Choroid plexus epithelial cell (primary cell): ENCODE data around the gene PIR.

Experiments used
- DNase-seq: peaks from one replicate; pipeline ENCODE4 v3.0.0-alpha.2; 2010; ENCODE audit warnings: low read depth
- H3K4me3 ChIP-seq: 2 replicates; pipeline ENCODE4 v1.5.1; 2011; ENCODE audit warnings: low read depth, mild to moderate bottlenecking, control low read depth, low read length, moderate library complexity
- CTCF ChIP-seq: conservative IDR thresholded peaks from 2 replicates; pipeline ENCODE4 v1.5.1; 2011; ENCODE audit warnings: low read depth, mild to moderate bottlenecking, control low read depth, inconsistent platforms, low read length, moderate library complexity

PIR gene

DNA sequence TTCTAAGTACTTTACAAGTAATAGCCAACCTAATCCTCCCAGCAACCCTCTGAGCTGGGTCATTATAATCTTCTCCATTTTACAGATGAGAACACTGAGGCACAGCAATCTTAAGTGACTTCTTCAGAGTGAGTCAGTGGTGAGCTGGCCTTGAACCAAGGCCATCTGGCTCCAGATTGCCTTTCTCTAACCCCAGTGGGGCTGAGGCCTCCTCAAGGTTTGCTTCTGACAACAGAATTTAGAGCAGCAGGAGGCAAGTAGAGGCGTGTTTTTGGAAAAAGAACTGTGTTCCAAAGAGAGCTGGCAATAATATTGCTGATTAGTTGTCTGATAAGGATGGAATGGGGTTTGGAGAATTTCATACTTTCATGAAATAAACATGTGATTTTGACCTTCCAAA, 41.2 kb downstream of the PIR start:
- DNase-seq, result peak; percentile 37
- H3K4me3 ChIP-seq, result no peak overlapping the region
- no peak for TF ChIP-seq CTCF

DNA sequence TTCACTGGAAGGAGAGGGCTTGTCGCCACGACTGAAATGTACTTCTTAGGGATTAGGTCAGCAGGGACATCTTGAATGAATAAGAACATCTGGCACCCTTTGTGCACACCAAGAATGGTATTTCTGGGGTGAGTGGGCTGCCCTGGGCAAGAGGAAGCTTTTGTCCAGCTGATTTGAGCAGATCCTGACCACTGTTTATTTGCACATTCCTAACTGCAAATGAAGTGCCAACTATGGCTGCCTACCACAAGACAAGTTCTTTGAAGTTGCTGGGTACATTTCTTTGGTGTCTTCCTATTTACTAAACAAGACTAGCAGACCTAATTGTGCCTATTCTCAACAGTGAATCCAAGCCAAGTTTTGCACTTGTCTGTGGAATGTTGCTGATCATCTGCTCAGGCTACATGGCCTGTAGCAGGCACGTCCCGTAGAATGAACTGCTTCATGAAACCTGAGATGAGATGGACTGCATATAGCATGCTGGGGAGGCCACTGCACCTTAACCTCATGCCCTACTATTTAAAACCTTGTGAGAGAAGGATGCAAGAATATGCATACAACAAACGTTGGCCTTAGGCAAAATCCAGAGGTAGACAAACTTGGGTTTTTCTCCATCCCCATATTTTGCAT, 45.0 kb downstream of the PIR start:
- DNase-seq, result peak; percentile 65
- no peak overlapping the region for H3K4me3 ChIP-seq
- no peak for TF ChIP-seq CTCF

DNA sequence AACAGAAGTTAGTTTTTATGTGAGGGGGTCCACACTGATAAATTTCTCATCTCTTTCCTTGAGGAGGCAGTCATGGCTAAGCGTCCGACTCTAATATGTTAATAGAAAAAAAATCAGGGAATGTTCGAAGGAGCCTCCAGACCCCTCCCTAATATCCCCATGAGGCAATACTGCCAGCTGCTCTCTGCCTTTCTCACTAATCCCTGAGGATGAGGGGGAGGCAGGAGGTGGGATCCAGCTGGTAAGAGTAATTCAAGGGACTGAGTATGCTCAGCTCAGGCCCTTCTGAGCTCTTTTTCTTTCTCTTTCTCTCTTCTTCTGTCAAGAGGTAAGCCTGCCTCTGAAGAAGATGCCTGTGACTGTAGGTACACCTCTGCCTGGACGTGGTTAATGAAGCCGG, 51.7 kb downstream of the PIR start:
- no peak overlapping the region for H3K4me3 ChIP-seq
- TF ChIP-seq CTCF, result no peak
- DNase-seq, result no peak

GRCh38 chrX:15438332-15438731, 54.8 kb downstream of the PIR start:
- DNase-seq, result no peak
- no peak overlapping the region for H3K4me3 ChIP-seq
- TF ChIP-seq CTCF, result no peak

GRCh38 chrX:15437724-15438123, 55.4 kb downstream of the PIR start:
- no peak for DNase-seq
- no peak for TF ChIP-seq CTCF
- no peak overlapping the region for H3K4me3 ChIP-seq

GRCh38 chrX:15435836-15436619, 57.1 kb downstream of the PIR start:
- no peak overlapping the region for H3K4me3 ChIP-seq
- no peak for TF ChIP-seq CTCF
- no peak for DNase-seq

GRCh38 chrX:15434205-15434604, 58.9 kb downstream of the PIR start:
- TF ChIP-seq CTCF, result no peak
- DNase-seq, result no peak
- H3K4me3 ChIP-seq, result no peak overlapping the region
